HAP-1 (cell line): Measurements from ENCODE around the gene RNASE12.

Experiments used
- DNase-seq, 2 experiments: peaks; one replicate each; pipeline ENCODE4 v3.0.0-alpha.2; 2016 to 2020; ENCODE audit warnings: low spot score in 2 of 2
- H3K27me3 ChIP-seq: fragments of 250-450 bp; sonication (Bioruptor Pico); 2 replicates; pipeline ENCODE4 v1.5.1; 2020; ENCODE audit warnings: low read depth, mild to moderate bottlenecking, moderate library complexity
- H3K36me3 ChIP-seq: fragments of 250-450 bp; sonication (Bioruptor Pico); replicated peaks from 2 replicates; pipeline ENCODE4 v1.5.1; 2020; ENCODE audit warnings: mild to moderate bottlenecking
- H3K4me1 ChIP-seq: fragments of 250-450 bp; sonication (Bioruptor Pico); 2 replicates; pipeline ENCODE4 v1.5.1; 2020; ENCODE audit warnings: mild to moderate bottlenecking
- H3K4me3 ChIP-seq: fragments of 250-450 bp; sonication (Bioruptor Pico); 2 replicates; pipeline ENCODE4 v1.5.1; 2020; ENCODE audit warnings: mild to moderate bottlenecking, moderate library complexity
- H3K9me3 ChIP-seq: fragments of 250-450 bp; sonication (Bioruptor Pico); 2 replicates; pipeline ENCODE4 v1.5.1; 2020; ENCODE audit warnings: mild to moderate bottlenecking, moderate library complexity
- in situ Hi-C: fragments of 300-500 bp; cut with MboI; formaldehyde crosslinking; loops from 3 replicates; pipeline ENCODE4 v1.14.3; 2020; ENCODE audit warnings: low sequenced_read_pairs, inconsistent platforms, mixed read lengths

The RNASE12 gene

GRCh38 chr14:20591235-20591634 is at the start of gene RNASE12:
Gene RNASE12, minus strand, starts transcription at chr14:20591376. Its CDS starts 653 bp downstream, at chr14:20590723.
- no peak within 1 kb of the TSS for H3K4me3 ChIP-seq
- DNase-seq: no peak
- in situ Hi-C loops: no loop called here
- no peaks in the 10 kb centered on the region for H3K9me3 ChIP-seq
- no peaks in the 10 kb centered on the region for H3K4me1 ChIP-seq
- no peaks in the 10 kb centered on the region for H3K36me3 ChIP-seq
- peaks cover 14% of the 10 kb centered on the region for H3K27me3 ChIP-seq

- Histone ChIP-seq H3K4me3 (peak overlapping the region; percentile 53), H3K36me3 (no peaks in the 10 kb centered on the region), H3K9me3 (no peaks in the 10 kb centered on the region), H3K27me3 (peaks cover 10% of the 10 kb centered on the region), H3K4me1 (peaks cover 4% of the 10 kb centered on the region)
- in situ Hi-C loops: loop anchor here (5.0 kb wide), 1 partner anchor 49 kb away; the partner anchor contains the start of gene RNASE4
- peak; percentile 75 to 88 for DNase-seq
These were observed 41.9 kb upstream of the RNASE12 start for GRCh38 chr14:20632831-20633691.

GRCh38 chr14:20632448-20632830 is 41.3 kb upstream of the RNASE12 start:
- DNase-seq: peak; percentile 45 to 50
- no peaks in the 10 kb centered on the region for H3K36me3 ChIP-seq
- peaks cover 11% of the 10 kb centered on the region for H3K27me3 ChIP-seq
- no peaks in the 10 kb centered on the region for H3K9me3 ChIP-seq
- in situ Hi-C loops: loop anchor here (5.0 kb wide), 1 partner anchor 50 kb away; the partner anchor contains the start of gene RNASE4
- H3K4me3 ChIP-seq: peak overlapping the region; percentile 53
- peaks cover 4% of the 10 kb centered on the region for H3K4me1 ChIP-seq

- H3K27me3 ChIP-seq: peaks cover 11% of the 10 kb centered on the region
- H3K4me3 ChIP-seq: peak overlapping the region; percentile 53
- in situ Hi-C loops: loop anchor here (5.0 kb wide), 1 partner anchor 50 kb away; the partner anchor contains the start of gene RNASE4
- no peaks in the 10 kb centered on the region for H3K9me3 ChIP-seq
- peak; percentile 55 to 82 for DNase-seq
- H3K36me3 ChIP-seq: no peaks in the 10 kb centered on the region
- H3K4me1 ChIP-seq: peaks cover 4% of the 10 kb centered on the region
These were observed 40.8 kb upstream of the RNASE12 start for GRCh38 chr14:20631880-20632389.

GRCh38 chr14:20631023-20631879 is 40.1 kb upstream of the RNASE12 start:
- no peaks in the 10 kb centered on the region for H3K36me3 ChIP-seq
- no peaks in the 10 kb centered on the region for H3K9me3 ChIP-seq
- H3K4me1 ChIP-seq: peaks cover 4% of the 10 kb centered on the region
- peak; percentile 69 to 75 for DNase-seq
- H3K4me3 ChIP-seq: peak overlapping the region; percentile 53
- in situ Hi-C loops: loop anchor here (5.0 kb wide), 1 partner anchor 51 kb away; the partner anchor contains the start of gene RNASE4
- H3K27me3 ChIP-seq: peaks cover 9% of the 10 kb centered on the region

- Histone ChIP-seq H3K36me3 (no peaks in the 10 kb centered on the region), H3K27me3 (peaks cover 9% of the 10 kb centered on the region), H3K9me3 (no peaks in the 10 kb centered on the region), H3K4me3 (peak overlapping the region; percentile 53), H3K4me1 (peaks cover 4% of the 10 kb centered on the region)
- in situ Hi-C loops: loop anchor here (5.0 kb wide), 1 partner anchor 52 kb away; the partner anchor contains the start of gene RNASE4
- DNase-seq: peak; percentile 76 to 80
These were observed 39.3 kb upstream of the RNASE12 start for GRCh38 chr14:20630340-20631022.

- in situ Hi-C loops: no loop called here
- H3K4me3 ChIP-seq: no peak overlapping the region
- peaks cover 4% of the 10 kb centered on the region for H3K4me1 ChIP-seq
- H3K36me3 ChIP-seq: no peaks in the 10 kb centered on the region
- peaks cover 9% of the 10 kb centered on the region for H3K27me3 ChIP-seq
- no peak for DNase-seq
- no peaks in the 10 kb centered on the region; the same call in 1 of the 2 replicates for H3K9me3 ChIP-seq
These were observed 37.1 kb upstream of the RNASE12 start for GRCh38 chr14:20628063-20628854.

GRCh38 chr14:20627346-20628027 is 36.3 kb upstream of the RNASE12 start:
- Histone ChIP-seq H3K4me1 (peaks cover 4% of the 10 kb centered on the region), H3K36me3 (no peaks in the 10 kb centered on the region), H3K9me3 (no peaks in the 10 kb centered on the region; the same call in 1 of the 2 replicates), H3K4me3 (no peak overlapping the region), H3K27me3 (peaks cover 9% of the 10 kb centered on the region)
- in situ Hi-C loops: no loop called here
- no peak for DNase-seq

- no peaks in the 10 kb centered on the region for H3K36me3 ChIP-seq
- no peak overlapping the region for H3K4me3 ChIP-seq
- H3K27me3 ChIP-seq: peaks cover 9% of the 10 kb centered on the region
- H3K9me3 ChIP-seq: no peaks in the 10 kb centered on the region; the same call in 1 of the 2 replicates
- no peak for DNase-seq
- H3K4me1 ChIP-seq: peaks cover 1% of the 10 kb centered on the region
- in situ Hi-C loops: no loop called here
These were observed 35.1 kb upstream of the RNASE12 start for GRCh38 chr14:20626274-20626673.

GRCh38 chr14:20624495-20625070 is 33.4 kb upstream of the RNASE12 start:
- DNase-seq: no peak
- H3K4me1 ChIP-seq: no peaks in the 10 kb centered on the region; the same call in none of the 2 replicates
- no peaks in the 10 kb centered on the region; the same call in 1 of the 2 replicates for H3K9me3 ChIP-seq
- no peak overlapping the region for H3K4me3 ChIP-seq
- peaks cover 9% of the 10 kb centered on the region for H3K27me3 ChIP-seq
- H3K36me3 ChIP-seq: no peaks in the 10 kb centered on the region
- in situ Hi-C loops: no loop called here

- in situ Hi-C loops: no loop called here
- no peaks in the 10 kb centered on the region; the same call in none of the 2 replicates for H3K4me1 ChIP-seq
- H3K36me3 ChIP-seq: no peaks in the 10 kb centered on the region
- no peaks in the 10 kb centered on the region; the same call in 1 of the 2 replicates for H3K9me3 ChIP-seq
- DNase-seq: no peak
- no peak overlapping the region for H3K4me3 ChIP-seq
- H3K27me3 ChIP-seq: peaks cover 5% of the 10 kb centered on the region
These were observed 32.6 kb upstream of the RNASE12 start for GRCh38 chr14:20623798-20624197.
